PC-3 (cell line): ENCODE results near the gene PDZRN4.

Experiments
- CTCF ChIP-seq: fragments of 300-600 bp; sonication (generic); conservative IDR thresholded peaks from 2 replicates; pipeline ENCODE4 v1.5.1; 2017; ENCODE audit warnings: antibody characterized with exemption, low read depth, mild to moderate bottlenecking, low read length
- EZH2 ChIP-seq: fragments of 300-600 bp; sonication (generic); IDR thresholded peaks from one replicate; pipeline ENCODE4 v1.6.1; 2017; ENCODE audit warnings: antibody characterized with exemption, mild to moderate bottlenecking, low read length; ENCODE audit not compliant: unreplicated experiment

GRCh38 chr12:41439801-41440200 lies 251.7 kb downstream of the PDZRN4 start:
- TF ChIP-seq CTCF (no peak), EZH2 (no peak)
